ENCODE data around the gene ALDOC. TPM values are rescaled to one million over a fixed set of nuclear protein-coding genes. Genes with fewer than 3 reads are reported as not detected.

Gene ALDOC
- total and polyA plus RNA-seq, 12 donors: 122 to 416 (median 282) TPM

- TF ChIP-seq CTCF (IDR thresholded peaks at IDR 0.05): no peak
- H3K4me1 ChIP-seq: peaks cover 0 to 22% (median 13%) of the 10 kb centered on the region in 9 donors
- no peaks in the 10 kb centered on the region for H3K9me3 ChIP-seq
- no peaks in the 10 kb centered on the region for H3K27me3 ChIP-seq
- peak overlapping the region in 1 of 10 donors; percentile 96 for H3K27ac ChIP-seq
- intact Hi-C loops (cut with DNase I): loop anchor here in 1 of 10 donors (2.0 kb wide), 1 partner anchor 21 kb away; the partner anchor contains the start of gene ALDOC
- peak overlapping the region in 5 of 10 donors; percentile 64 to 71 (median 69) for H3K4me3 ChIP-seq
- peaks cover 0 to 11% (median 0%) of the 10 kb centered on the region in 9 donors for H3K36me3 ChIP-seq
- ATAC-seq (no peak), DNase-seq (no peak)
- WGBS, 2 donors: 53% methylated on average over 5 of the region's 5 CpGs
Observed at GRCh38 chr17:28597606-28598383, 21.1 kb upstream of the ALDOC start.

GRCh38 chr17:28592260-28592659 is 15.6 kb upstream of the ALDOC start:
- Histone ChIP-seq H3K9me3 (no peaks in the 10 kb centered on the region), H3K36me3 (peaks cover 0 to 60% (median 0%) of the 10 kb centered on the region in 9 donors), H3K4me3 (no peak overlapping the region), H3K27me3 (no peaks in the 10 kb centered on the region), H3K4me1 (no peaks in the 10 kb centered on the region), H3K27ac (no peak overlapping the region)
- intact Hi-C loops (cut with DNase I): no loop called here
- 93 to 95% methylated on average over 4 of the region's 4 CpGs for WGBS, 2 donors
- DNase-seq: no peak
- no peak for TF ChIP-seq CTCF (IDR thresholded peaks at IDR 0.05)
- no peak for ATAC-seq

- no peak for TF ChIP-seq CTCF (IDR thresholded peaks at IDR 0.05)
- intact Hi-C loops (cut with DNase I): no loop called here
- DNase-seq (no peak), ATAC-seq (no peak)
- WGBS, 2 donors: 66 to 80% methylated on average over 3 of the region's 3 CpGs
- H3K36me3 ChIP-seq: peaks cover 0 to 80% (median 0%) of the 10 kb centered on the region in 9 donors
- no peaks in the 10 kb centered on the region for H3K4me1 ChIP-seq
- H3K27me3 ChIP-seq: no peaks in the 10 kb centered on the region
- H3K27ac ChIP-seq: no peak overlapping the region
- no peaks in the 10 kb centered on the region for H3K9me3 ChIP-seq
- H3K4me3 ChIP-seq: no peak overlapping the region
Observed at GRCh38 chr17:28585851-28586250, 9.2 kb upstream of the ALDOC start.

GRCh38 chr17:28584434-28584833 is 7.7 kb upstream of the ALDOC start:
- intact Hi-C loops (cut with DNase I): no loop called here
- DNase-seq (no peak), ATAC-seq (no peak)
- no peaks in the 10 kb centered on the region for H3K27me3 ChIP-seq
- H3K36me3 ChIP-seq: peaks cover 0 to 81% (median 0%) of the 10 kb centered on the region in 9 donors
- H3K4me1 ChIP-seq: no peaks in the 10 kb centered on the region
- WGBS, 2 donors: 95% methylated on average over 3 of the region's 3 CpGs
- no peak overlapping the region for H3K27ac ChIP-seq
- H3K9me3 ChIP-seq: no peaks in the 10 kb centered on the region
- no peak for TF ChIP-seq CTCF (IDR thresholded peaks at IDR 0.05)
- no peak overlapping the region for H3K4me3 ChIP-seq
